Heart right ventricle (tissue), 16 donors: ENCODE data around the gene AFG3L2. TPM values are rescaled to one million over a fixed set of nuclear protein-coding genes. Genes with fewer than 3 reads are reported as not detected.

ENCODE experiments used
- ATAC-seq, 8 donors: fragments of 200-7000 bp; cut with Tn5 transposase; one replicate each; pipeline ENCODE4 v1.9.1; 2020; ENCODE audit warnings: mild to moderate bottlenecking in 8 of 8, moderate library complexity in 8 of 8, moderate number of reproducible peaks in 1 of 8
- DNase-seq, 2 donors: peaks; one replicate each; pipeline ENCODE4 v3.0.0-alpha.2; 2020
- H3K27ac ChIP-seq, 10 donors: fragments of 200-600 bp; sonication (generic) in 2 of 10; one replicate each; pipeline versions ENCODE4 v1.5.0 to v1.8.0; 2020 to 2022; ENCODE audit warnings: mild to moderate bottlenecking in 3 of 10
- H3K27me3 ChIP-seq, 7 donors: fragments of 200-600 bp; one replicate each; pipeline ENCODE4 v1.8.0; 2021 to 2022; ENCODE audit warnings: mild to moderate bottlenecking in 2 of 7
- H3K36me3 ChIP-seq, 9 donors: fragments of 200-600 bp; sonication (generic) in 1 of 9; one replicate each; pipeline versions ENCODE4 v1.5.0 to v1.8.0; 2020 to 2022; ENCODE audit warnings: mild to moderate bottlenecking in 2 of 9
- H3K4me1 ChIP-seq, 9 donors: fragments of 200-600 bp; sonication (generic) in 1 of 9; one replicate each; pipeline versions ENCODE4 v1.5.0 to v1.8.0; 2020 to 2022; ENCODE audit warnings: mild to moderate bottlenecking in 4 of 9
- H3K4me3 ChIP-seq, 10 donors: fragments of 200-600 bp; sonication (generic) in 2 of 10; one replicate each; pipeline versions ENCODE4 v1.5.0 to v1.8.0; 2020 to 2022; ENCODE audit warnings: mild to moderate bottlenecking in 7 of 10, moderate library complexity in 2 of 10
- H3K9me3 ChIP-seq, 11 donors: fragments of 200-600 bp in 10 of 11; sonication (generic) in 2 of 11; one replicate each; pipeline versions ENCODE4 v1.5.0 to v1.8.0; 2013 to 2022; ENCODE audit warnings: mild to moderate bottlenecking in 2 of 11, control low read depth in 1 of 11, moderate library complexity in 1 of 11
- WGBS, 2 donors: extraction: QIAGEN DNeasy Blood & Tissue Kit; methylation state at CpG; one replicate each; pipeline ENCODE4 v1.1.7; 2013; ENCODE audit warnings: inconsistent platforms in 1 of 2; 5-methylcytosine and 5-hydroxymethylcytosine counted together
- intact Hi-C, 10 donors: fragments of 100-400 bp; cut with DNase I; formaldehyde crosslinking; loops; one replicate each; pipeline versions ENCODE4 v1.11.1 to v1.14.2; 2022
- polyA plus RNA-seq, 2 donors: library from polyadenylated mRNA; stranded (reverse); fragments of 200-250 nt; gene quantifications; one replicate each; pipeline ENCODE4 v1.2.3, GENCODE V29; 2013
- total RNA-seq, 10 donors: library from RNA; stranded (reverse); fragmentation: NEBNext Ultra II Directional in 3 of 10; extraction: Animal tissue kit (Norgen Biotek cat#: 25700) in 3 of 10; gene quantifications; one replicate each; pipeline versions ENCODE4 v1.2.1 to v1.2.4, GENCODE V29; 2021 to 2023
- TF ChIP-seq, protein P1 (sequence below), 9 donors: fragments of 200-600 bp; sonication (generic) in 2 of 9; IDR thresholded peaks; one replicate each; pipeline versions ENCODE4 v1.5.0 to v1.8.0; 2021 to 2022; ENCODE audit warnings: antibody characterized with exemption in 9 of 9, mild to moderate bottlenecking in 5 of 9, moderate library complexity in 1 of 9
- donor health status: Arrhythmogenic right ventricular cardiomyopathy.
- donor health status: ischemic (EF 13 %, LVEDD 7.1; RV severe dilation, severe dysfunction).
- donor health status: healthy with polysubstance abuse.
- donor health status: DM: no; HTN: yes; CAD: no.
- donor health status: DM: no; HTN: no; CAD: no.
- donor health status: ischemic (EF 25% LVEDD 6.9; RV normal size, moderate dysfunction).
- donor health status: ischemic (EF 25% LVEDD 5.7; RV mildly dilated, moderate dysfunction).
- donor health status: healthy.
- donor health status: DM: yes; HTN: yes; CAD: no.
- donor health status: Ischemic cardiomyopathy.
- donor health status: ischemic (EF 35%, LVEDD 5.7; RV mildly dilated, moderate dysfunction).
- donor health status: nonischemic (EF 11% LVEDD 7.7; RV severe dilation, severe dysfunction).
- donor health status: DM: yes; HTN: yes; CAD: no.
- donor health status: PGD.
- donor health status: ischemic (EF 29% LVEDD 5.4; RV normal size, mild dysfunction).
- donor health status: nonischemic (EF 23%, LVEDD 6.1; RV moderate dilation, normal function).

AFG3L2 gene
- total and polyA plus RNA-seq, 12 donors: 48.1 to 176 (median 142) TPM

DNA sequence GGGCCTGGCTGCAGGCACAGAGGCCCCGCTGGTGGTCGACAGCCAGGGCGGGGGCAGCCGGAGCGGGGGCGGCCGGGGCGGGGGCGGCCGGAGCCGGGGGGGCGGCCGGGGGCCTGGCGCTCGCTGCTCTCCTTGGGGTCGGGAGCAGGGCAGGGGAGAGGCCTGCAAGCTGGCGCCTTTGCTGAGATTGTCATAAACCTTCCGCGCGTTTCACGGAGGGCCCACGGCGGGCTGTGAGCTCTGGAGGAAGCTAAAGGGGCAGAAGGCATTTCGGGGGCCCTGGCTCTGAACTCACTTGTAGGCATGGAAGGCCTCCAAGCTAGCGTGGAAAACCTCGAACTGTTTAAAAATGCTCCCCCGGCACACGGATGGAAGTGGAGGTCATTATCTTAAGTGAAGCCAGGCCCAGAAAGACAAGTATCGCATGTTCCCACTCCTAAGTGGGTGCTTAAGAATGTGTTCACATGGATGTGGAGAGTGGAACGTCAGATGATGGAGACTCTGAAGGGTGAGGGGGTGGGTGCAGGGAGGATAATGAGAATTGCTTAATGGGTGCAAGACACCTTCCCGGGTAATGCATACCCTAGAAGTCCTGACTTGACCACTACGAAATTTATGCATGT, 31.3 kb upstream of the AFG3L2 start:
- TF ChIP-seq, protein P1, sequence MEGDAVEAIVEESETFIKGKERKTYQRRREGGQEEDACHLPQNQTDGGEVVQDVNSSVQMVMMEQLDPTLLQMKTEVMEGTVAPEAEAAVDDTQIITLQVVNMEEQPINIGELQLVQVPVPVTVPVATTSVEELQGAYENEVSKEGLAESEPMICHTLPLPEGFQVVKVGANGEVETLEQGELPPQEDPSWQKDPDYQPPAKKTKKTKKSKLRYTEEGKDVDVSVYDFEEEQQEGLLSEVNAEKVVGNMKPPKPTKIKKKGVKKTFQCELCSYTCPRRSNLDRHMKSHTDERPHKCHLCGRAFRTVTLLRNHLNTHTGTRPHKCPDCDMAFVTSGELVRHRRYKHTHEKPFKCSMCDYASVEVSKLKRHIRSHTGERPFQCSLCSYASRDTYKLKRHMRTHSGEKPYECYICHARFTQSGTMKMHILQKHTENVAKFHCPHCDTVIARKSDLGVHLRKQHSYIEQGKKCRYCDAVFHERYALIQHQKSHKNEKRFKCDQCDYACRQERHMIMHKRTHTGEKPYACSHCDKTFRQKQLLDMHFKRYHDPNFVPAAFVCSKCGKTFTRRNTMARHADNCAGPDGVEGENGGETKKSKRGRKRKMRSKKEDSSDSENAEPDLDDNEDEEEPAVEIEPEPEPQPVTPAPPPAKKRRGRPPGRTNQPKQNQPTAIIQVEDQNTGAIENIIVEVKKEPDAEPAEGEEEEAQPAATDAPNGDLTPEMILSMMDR (IDR thresholded peaks at IDR 0.05): no peak
- no peaks in the 10 kb centered on the region for H3K36me3 ChIP-seq
- ATAC-seq: peak in 1 of 8 donors; percentile 7
- peak overlapping the region; percentile 49 to 88 (median 82) for H3K27ac ChIP-seq
- intact Hi-C loops: loop anchor here in 4 of 10 donors (5.0 to 10.0 kb wide), 2 partner anchors 46 to 249 kb away; partner anchors contain the start of gene SPIRE1 (in 3 of the 4)
- H3K4me1 ChIP-seq: peaks cover 0 to 23% (median 15%) of the 10 kb centered on the region in 9 donors
- H3K27me3 ChIP-seq: peaks cover 0 to 32% (median 10%) of the 10 kb centered on the region in 7 donors
- H3K9me3 ChIP-seq: no peaks in the 10 kb centered on the region
- DNase-seq: no peak
- 6 to 7% methylated on average over 23 to 32 of the region's 32 CpGs for WGBS, 2 donors
- peak overlapping the region; percentile 30 to 71 (median 62) for H3K4me3 ChIP-seq

DNA sequence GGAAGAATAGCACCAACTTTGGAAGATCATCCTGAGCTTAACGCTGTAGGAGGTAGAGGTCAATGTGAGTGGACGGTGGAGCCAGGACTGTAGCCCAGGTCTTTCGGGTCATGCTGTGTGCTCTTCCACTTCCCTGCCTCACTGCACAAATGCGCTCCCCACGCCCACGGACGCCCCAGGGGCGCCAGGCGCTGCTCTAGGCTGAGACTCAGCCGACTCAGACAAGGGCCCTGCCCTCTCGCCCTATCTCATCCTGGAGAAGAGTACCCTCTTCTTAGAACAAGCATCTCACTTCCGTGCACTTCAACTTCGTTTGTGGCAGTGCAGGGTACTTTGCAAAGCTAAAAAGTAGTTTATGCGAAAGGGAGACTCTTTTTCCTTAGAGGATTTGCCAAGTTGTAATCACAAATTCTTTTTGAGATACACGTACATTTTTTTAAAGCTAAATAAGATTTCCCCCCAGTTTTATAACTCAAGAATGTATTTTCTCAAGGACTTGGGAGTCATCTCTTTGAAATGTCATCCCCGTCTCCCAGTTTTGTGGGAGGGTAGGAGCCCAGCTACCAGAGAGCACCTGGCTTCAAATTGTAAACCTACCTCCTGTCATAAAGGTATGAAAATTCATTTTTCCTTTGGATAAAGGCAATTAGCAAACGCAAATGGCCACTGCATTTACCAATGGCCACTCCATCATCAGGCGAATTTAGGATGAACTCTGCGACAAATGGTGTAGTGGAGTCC, 29.5 kb upstream of the AFG3L2 start:
- 84 to 88% methylated on average over 19 of the region's 19 CpGs for WGBS, 2 donors
- Histone ChIP-seq H3K4me1 (peaks cover 0 to 26% (median 15%) of the 10 kb centered on the region in 9 donors), H3K9me3 (no peaks in the 10 kb centered on the region), H3K36me3 (no peaks in the 10 kb centered on the region), H3K27ac (no peak overlapping the region), H3K27me3 (peaks cover 0 to 35% (median 10%) of the 10 kb centered on the region in 7 donors), H3K4me3 (peak overlapping the region in 1 of 10 donors; percentile 71)
- intact Hi-C loops: loop anchor here in 4 of 10 donors (5.0 to 10.0 kb wide), 2 partner anchors 48 to 251 kb away; partner anchors contain the start of gene SPIRE1 (in 3 of the 4)
- no peak for DNase-seq
- ATAC-seq: no peak
- TF ChIP-seq, protein P1 (IDR thresholded peaks at IDR 0.05): no peak

DNA sequence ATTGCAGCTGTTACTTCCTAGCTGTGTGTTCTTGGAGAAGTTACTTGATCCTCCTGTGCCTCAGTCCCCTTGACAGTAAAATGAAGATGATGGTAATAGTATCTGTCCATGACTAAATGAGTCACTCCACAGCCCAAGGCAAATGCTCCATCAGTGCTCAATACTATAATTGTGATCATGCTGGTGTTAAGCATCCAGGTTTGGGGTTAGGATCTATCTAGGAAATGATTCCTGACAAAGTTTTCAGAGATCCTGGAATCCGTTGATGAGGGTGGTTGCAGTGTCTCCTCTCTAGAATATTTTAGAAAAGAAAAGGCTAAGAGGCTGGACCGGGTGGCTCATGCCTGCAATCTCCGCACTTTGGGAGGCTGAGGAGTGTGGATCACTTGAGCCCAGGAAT, 28.0 kb upstream of the AFG3L2 start:
- Histone ChIP-seq H3K36me3 (no peaks in the 10 kb centered on the region), H3K4me1 (peaks cover 0 to 26% (median 15%) of the 10 kb centered on the region in 9 donors), H3K27me3 (peaks cover 0 to 35% (median 10%) of the 10 kb centered on the region in 7 donors), H3K27ac (no peak overlapping the region), H3K4me3 (no peak overlapping the region), H3K9me3 (no peaks in the 10 kb centered on the region)
- TF ChIP-seq, protein P1 (IDR thresholded peaks at IDR 0.05): no peak
- no peak for ATAC-seq
- WGBS, 2 donors: 87 to 89% methylated on average over 3 of the region's 3 CpGs
- DNase-seq: no peak
- intact Hi-C loops: loop anchor here in 4 of 10 donors (5.0 to 10.0 kb wide), 2 partner anchors 50 to 252 kb away; partner anchors contain the start of gene SPIRE1 (in 3 of the 4)
